ENCODE measurements around the gene ITGAL.

ITGAL gene

DNA sequence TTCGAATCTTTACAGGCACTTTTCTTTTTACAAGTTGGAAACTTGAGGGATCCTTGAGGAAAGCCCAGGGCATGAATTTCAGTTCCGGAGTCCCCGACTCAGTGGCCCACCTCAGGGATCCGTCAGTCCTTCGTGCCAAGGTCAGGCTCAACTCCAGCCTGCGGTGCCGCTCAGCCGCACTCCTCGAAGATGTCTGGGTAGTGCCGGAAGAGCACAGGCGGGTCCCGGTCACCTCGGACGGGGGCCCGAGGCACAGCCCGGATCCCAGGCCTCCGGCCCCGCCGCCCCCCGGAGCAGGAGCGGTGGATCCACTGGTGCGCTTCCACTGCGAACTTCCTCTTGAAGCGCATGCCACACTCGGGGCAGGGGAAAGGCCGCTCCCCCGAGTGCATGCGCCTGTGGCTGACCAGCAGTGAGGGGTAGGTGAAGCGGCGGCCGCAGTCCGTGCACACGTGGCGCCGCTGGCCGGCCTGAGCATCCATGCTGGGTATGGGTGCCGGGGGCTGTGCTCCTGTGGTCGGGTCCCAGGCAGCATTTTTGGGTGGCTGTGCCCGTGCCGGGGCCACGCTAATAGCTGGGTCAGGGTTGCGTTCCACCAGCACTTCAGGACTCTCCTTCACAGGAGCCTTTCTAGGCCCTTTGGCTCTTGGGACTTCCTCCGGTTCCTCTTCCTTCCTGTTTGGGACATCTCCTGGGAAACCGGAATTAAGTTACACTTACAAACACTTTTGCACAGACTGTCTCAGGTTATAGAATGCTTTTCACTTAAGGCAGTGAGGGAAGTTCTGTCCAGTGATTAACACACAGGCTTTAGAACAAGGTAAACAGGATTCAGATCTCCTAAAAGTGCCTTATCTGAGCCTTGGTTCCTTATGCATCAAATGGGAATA lies 97.4 kb downstream of the ITGAL start:
- no peak for DNase-seq

DNA sequence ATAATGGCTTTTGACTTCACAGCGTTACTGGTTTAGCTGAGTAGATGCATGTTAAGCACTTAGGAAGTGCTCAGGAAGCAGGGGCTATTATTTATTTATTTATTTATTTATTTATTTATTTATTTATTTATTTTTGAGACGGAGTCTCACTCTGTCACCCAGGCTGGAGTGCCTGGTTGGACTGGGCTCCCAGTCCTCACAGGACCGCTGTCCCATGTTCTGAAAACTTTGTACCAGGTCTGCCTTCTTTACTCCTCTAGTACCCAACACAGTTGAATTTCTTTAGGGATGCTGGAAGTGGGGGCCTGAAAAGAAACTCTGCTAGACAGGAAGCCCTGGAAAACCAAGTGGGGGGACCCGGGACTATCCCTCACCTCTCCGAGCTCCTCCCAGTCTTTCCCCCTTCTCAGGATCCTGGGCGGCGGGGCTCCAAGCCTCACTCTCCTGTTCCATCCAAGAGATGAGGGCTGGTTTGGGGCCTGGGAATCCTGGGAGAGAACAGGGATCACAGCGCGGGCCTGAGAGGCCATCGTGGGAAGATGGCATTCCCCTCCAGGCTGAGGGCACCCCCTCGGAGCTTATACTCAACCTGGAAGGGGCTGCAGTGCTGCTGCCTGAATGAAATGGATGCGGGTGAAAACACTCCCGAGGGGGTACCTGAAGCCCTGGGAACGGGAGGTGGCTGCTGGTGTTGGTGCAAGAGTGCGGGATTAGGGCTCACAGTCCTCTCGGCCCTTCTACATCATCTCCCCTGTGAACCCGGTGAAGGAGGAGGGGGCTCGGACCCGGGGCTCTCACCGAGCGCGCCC lies 98.3 kb downstream of the ITGAL start:
- DNase-seq, result no peak

DNA sequence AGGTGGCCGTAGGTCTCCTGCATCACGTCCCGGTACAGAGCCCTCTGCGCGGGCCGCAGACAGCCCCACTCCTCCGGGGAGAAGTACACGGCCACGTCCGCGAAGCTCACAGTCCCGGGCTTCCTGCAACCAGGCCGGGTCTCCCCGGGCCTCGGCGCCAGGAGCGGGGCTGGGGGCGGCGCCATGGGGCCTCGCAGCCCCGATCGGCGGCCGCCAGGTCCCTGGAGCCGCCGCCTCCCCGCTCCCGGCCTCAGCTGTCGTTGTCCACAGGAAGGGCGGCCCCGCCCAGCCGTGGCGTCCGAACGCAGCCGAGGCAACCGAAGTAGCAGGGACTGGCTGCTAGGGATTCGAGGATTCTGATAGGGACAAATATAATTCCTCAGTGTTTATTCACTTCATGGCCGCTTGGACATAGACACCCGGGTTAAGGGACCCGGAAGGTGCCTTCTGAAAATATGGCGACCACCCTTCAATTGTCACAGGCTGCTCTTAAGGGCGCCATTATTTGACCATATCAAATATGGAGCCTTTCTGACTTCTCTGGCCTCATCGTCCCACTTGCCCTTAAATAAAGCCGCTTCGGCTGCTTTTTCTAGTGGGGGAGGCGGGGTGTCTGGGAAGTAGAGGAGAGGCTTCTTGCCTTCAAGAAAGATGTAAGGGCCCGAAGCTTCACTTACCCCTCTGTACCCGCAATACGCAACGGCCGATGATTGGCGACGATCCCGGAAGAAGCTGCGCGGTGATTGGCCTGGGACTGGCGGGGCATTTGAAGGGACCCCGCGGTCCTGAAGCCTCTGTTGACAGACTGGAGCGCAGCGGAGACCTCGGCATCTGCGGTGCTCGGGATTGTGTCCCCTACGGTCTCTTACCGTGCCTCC lies 99.1 kb downstream of the ITGAL start, which contains the start of gene ZNF688:
ZNF688 (minus strand) TSS at position 270 of the 878 bp plus-strand sequence; CDS start at position 185, 85 bp downstream.
- peak; percentile 99 for DNase-seq

All from CD4-positive, alpha-beta T cell treated with Interleukin-17A for 1 hour (primary cell).